Mesenchymal stem cell (in vitro differentiated cells and primary cell): ENCODE data around the gene MOGAT1.

Source experiments
- DNase-seq: peaks from one replicate; pipeline ENCODE4 v3.0.0-alpha.2; 2013
- H2AFZ ChIP-seq: one replicate; pipeline ENCODE4 v1.6.1; 2013; ENCODE audit warnings: low read depth, mild to moderate bottlenecking, control low read depth, inconsistent platforms, low read length, moderate library complexity
- H2AK5ac ChIP-seq: 2 replicates; pipeline ENCODE4 v1.6.1; 2013; ENCODE audit warnings: low read length, moderate library complexity, mild to moderate bottlenecking, inconsistent platforms; ENCODE audit not compliant: severe bottlenecking
- H2BK120ac ChIP-seq: one replicate; pipeline ENCODE4 v1.6.1; 2013; ENCODE audit warnings: low read depth, mild to moderate bottlenecking, inconsistent platforms, low read length, moderate library complexity
- H2BK12ac ChIP-seq, 2 experiments: one replicate each; pipeline ENCODE4 v1.6.1; 2013; ENCODE audit warnings: inconsistent platforms in 2 of 2, low read length in 2 of 2, mild to moderate bottlenecking in 2 of 2, moderate library complexity in 2 of 2, control low read depth in 1 of 2
- H2BK15ac ChIP-seq: one replicate; pipeline ENCODE4 v1.6.1; 2013; ENCODE audit warnings: mild to moderate bottlenecking, low read depth, inconsistent platforms; ENCODE audit not compliant: poor library complexity, severe bottlenecking
- H2BK5ac ChIP-seq: 2 replicates; pipeline ENCODE4 v1.6.1; 2013; ENCODE audit warnings: low read depth, mild to moderate bottlenecking, low read length, control low read depth, inconsistent platforms; ENCODE audit not compliant: poor library complexity, severe bottlenecking
- H3K14ac ChIP-seq, 2 experiments: one replicate each; pipeline ENCODE4 v1.6.1; 2013; ENCODE audit warnings: inconsistent platforms in 2 of 2, low read length in 2 of 2, control low read depth in 1 of 2, mild to moderate bottlenecking in 1 of 2, moderate library complexity in 1 of 2
- H3K18ac ChIP-seq, 2 experiments: one replicate each; pipeline ENCODE4 v1.6.1; 2013; ENCODE audit warnings: inconsistent platforms in 2 of 2, low read length in 2 of 2, control low read depth in 1 of 2, low read depth in 1 of 2, mild to moderate bottlenecking in 1 of 2
- H3K23ac ChIP-seq, 2 experiments: one replicate each; pipeline ENCODE4 v1.6.1; 2013; ENCODE audit warnings: inconsistent platforms in 2 of 2, low read length in 2 of 2, mild to moderate bottlenecking in 2 of 2, moderate library complexity in 2 of 2, control low read depth in 1 of 2
- H3K27ac ChIP-seq: 2 replicates; pipeline ENCODE4 v1.5.1; 2013; ENCODE audit warnings: mild to moderate bottlenecking, moderate library complexity, low read length, control low read depth, inconsistent platforms; ENCODE audit not compliant: poor library complexity, severe bottlenecking
- H3K27me3 ChIP-seq, 2 experiments: 2 replicates each; pipeline versions ENCODE4 v1.6.1 to v1.7.0; 2013; ENCODE audit warnings: low read length in 2 of 2, mild to moderate bottlenecking in 2 of 2, moderate library complexity in 2 of 2, control low read depth in 1 of 2, inconsistent platforms in 1 of 2; ENCODE audit not compliant: control insufficient read depth in 1 of 2, insufficient read depth in 1 of 2
- H3K36me3 ChIP-seq, 2 experiments: 2 replicates each; pipeline versions ENCODE4 v1.6.1 to v1.7.0; 2013; ENCODE audit warnings: low read length in 2 of 2, control low read depth in 1 of 2, inconsistent platforms in 1 of 2, low read depth in 1 of 2, mild to moderate bottlenecking in 1 of 2; ENCODE audit not compliant: insufficient read depth in 2 of 2, control insufficient read depth in 1 of 2
- H3K4ac ChIP-seq, 2 experiments: one replicate each; pipeline ENCODE4 v1.6.1; 2013; ENCODE audit warnings: inconsistent platforms in 2 of 2, low read length in 2 of 2, mild to moderate bottlenecking in 2 of 2, moderate library complexity in 2 of 2, control low read depth in 1 of 2, low read depth in 1 of 2
- H3K4me1 ChIP-seq: 2 replicates; pipeline ENCODE4 v1.6.1; 2013; ENCODE audit warnings: low read depth, low read length, control low read depth; ENCODE audit not compliant: control insufficient read depth, insufficient read depth
- H3K4me2 ChIP-seq: 2 replicates; pipeline ENCODE4 v1.6.1; 2013; ENCODE audit warnings: low read length, mild to moderate bottlenecking, inconsistent platforms; ENCODE audit not compliant: poor library complexity, severe bottlenecking
- H3K4me3 ChIP-seq, 2 experiments: 2 replicates each; pipeline versions ENCODE4 v1.5.1 to v1.7.0; 2013; ENCODE audit warnings: low read length in 2 of 2, mild to moderate bottlenecking in 2 of 2, control low read depth in 1 of 2, low read depth in 1 of 2; ENCODE audit not compliant: insufficient read depth in 1 of 2
- H3K79me1 ChIP-seq: replicated peaks from 2 replicates; pipeline ENCODE4 v1.6.1; 2013; ENCODE audit warnings: mild to moderate bottlenecking, control low read depth, low read length, inconsistent platforms; ENCODE audit not compliant: poor library complexity, severe bottlenecking
- H3K9ac ChIP-seq: 2 replicates; pipeline ENCODE4 v1.7.0; 2013; ENCODE audit warnings: mild to moderate bottlenecking, low read length, moderate library complexity
- H3K9me3 ChIP-seq: 2 replicates; pipeline ENCODE4 v1.7.0; 2013; ENCODE audit warnings: mild to moderate bottlenecking, low read length; ENCODE audit not compliant: control insufficient read depth
- H4K8ac ChIP-seq: one replicate; pipeline ENCODE4 v1.6.1; 2013; ENCODE audit warnings: inconsistent platforms, mild to moderate bottlenecking, low read length, moderate library complexity
- H4K91ac ChIP-seq: one replicate; pipeline ENCODE4 v1.6.1; 2013; ENCODE audit warnings: mild to moderate bottlenecking, low read length, inconsistent platforms
- WGBS: methylation state at CpG from one replicate; pipeline ENCODE4 v1.1.7; 2013; ENCODE audit warnings: mixed read lengths; 5-methylcytosine and 5-hydroxymethylcytosine counted together

MOGAT1 gene

GRCh38 chr2:222708274-222708710 lies 36.8 kb downstream of the MOGAT1 start:
- no peak overlapping the region for H3K4me2 ChIP-seq
- no peak overlapping the region for H3K4me3 ChIP-seq
- H3K9me3 ChIP-seq = no peaks in the 10 kb centered on the region
- H2BK120ac ChIP-seq = no peak overlapping the region
- H4K91ac ChIP-seq = no peak overlapping the region
- H3K4ac ChIP-seq = no peak overlapping the region
- H3K27ac ChIP-seq = no peak overlapping the region
- H3K9ac ChIP-seq = peak overlapping the region; percentile 80
- H2BK12ac ChIP-seq = no peak overlapping the region
- no peaks in the 10 kb centered on the region for H3K27me3 ChIP-seq
- no peak overlapping the region for H2AK5ac ChIP-seq
- no peak overlapping the region for H2BK5ac ChIP-seq
- no peak overlapping the region for H2BK15ac ChIP-seq
- WGBS = 20% methylated on average over 10 of the region's 12 CpGs
- no peaks in the 10 kb centered on the region for H3K79me1 ChIP-seq
- peak; percentile 77 for DNase-seq
- no peak overlapping the region for H3K14ac ChIP-seq
- no peaks in the 10 kb centered on the region for H3K36me3 ChIP-seq
- H3K23ac ChIP-seq = no peak overlapping the region
- H3K4me1 ChIP-seq = peaks cover 9% of the 10 kb centered on the region
- H2AFZ ChIP-seq = no peak overlapping the region
- no peak overlapping the region for H4K8ac ChIP-seq
- no peak overlapping the region for H3K18ac ChIP-seq

GRCh38 chr2:222709191-222709891 lies 37.9 kb downstream of the MOGAT1 start:
- H3K9me3 ChIP-seq = no peaks in the 10 kb centered on the region
- H2BK5ac ChIP-seq = no peak overlapping the region
- peak overlapping the region; percentile 17 for H3K4me2 ChIP-seq
- peak overlapping the region; percentile 80 for H3K9ac ChIP-seq
- H3K27ac ChIP-seq = peak overlapping the region; percentile 88
- H3K14ac ChIP-seq = no peak overlapping the region
- H2AFZ ChIP-seq = peak overlapping the region; percentile 18
- H3K36me3 ChIP-seq = no peaks in the 10 kb centered on the region
- peak overlapping the region; percentile 10 to 14 for H2BK12ac ChIP-seq
- no peaks in the 10 kb centered on the region for H3K27me3 ChIP-seq
- no peak overlapping the region for H3K23ac ChIP-seq
- no peak overlapping the region for H4K8ac ChIP-seq
- H2BK15ac ChIP-seq = no peak overlapping the region
- H3K18ac ChIP-seq = peak overlapping the region in 1 of 2 experiments; percentile 4
- H4K91ac ChIP-seq = peak overlapping the region; percentile 85
- H3K4me3 ChIP-seq = peak overlapping the region in 1 of 2 experiments; percentile 56
- no peaks in the 10 kb centered on the region for H3K79me1 ChIP-seq
- H2BK120ac ChIP-seq = no peak overlapping the region
- peak; percentile 100 for DNase-seq
- no peak overlapping the region for H2AK5ac ChIP-seq
- H3K4ac ChIP-seq = peak overlapping the region in 1 of 2 experiments; percentile 61
- 32% methylated on average over 15 of the region's 16 CpGs for WGBS
- H3K4me1 ChIP-seq = peaks cover 9% of the 10 kb centered on the region

- Histone ChIP-seq H2AK5ac (no peak overlapping the region), H3K27ac (no peak overlapping the region), H3K4me3 (no peak overlapping the region), H3K36me3 (no peaks in the 10 kb centered on the region), H3K9ac (no peak overlapping the region), H3K4me1 (peaks cover 9% of the 10 kb centered on the region), H2BK5ac (no peak overlapping the region), H2AFZ (no peak overlapping the region), H2BK12ac (no peak overlapping the region), H3K9me3 (no peaks in the 10 kb centered on the region), H3K27me3 (no peaks in the 10 kb centered on the region), H3K79me1 (no peaks in the 10 kb centered on the region), H3K4ac (no peak overlapping the region), H2BK15ac (no peak overlapping the region), H4K91ac (no peak overlapping the region), H4K8ac (no peak overlapping the region), H3K23ac (no peak overlapping the region), H3K18ac (no peak overlapping the region), H3K14ac (no peak overlapping the region), H2BK120ac (no peak overlapping the region), H3K4me2 (no peak overlapping the region)
- 100% methylated on average over 3 of the region's 3 CpGs for WGBS
- peak; percentile 24 for DNase-seq
These were observed 39.3 kb downstream of the MOGAT1 start for GRCh38 chr2:222710736-222711135.

GRCh38 chr2:222711315-222711940 lies 40.0 kb downstream of the MOGAT1 start:
- Histone ChIP-seq H3K27me3 (no peaks in the 10 kb centered on the region), H2BK15ac (no peak overlapping the region), H3K23ac (no peak overlapping the region), H3K4me3 (no peak overlapping the region), H2BK120ac (peak overlapping the region; percentile 73), H3K9me3 (no peaks in the 10 kb centered on the region), H4K91ac (peak overlapping the region; percentile 39), H2AFZ (no peak overlapping the region), H3K27ac (no peak overlapping the region), H2AK5ac (peak overlapping the region; percentile 31), H2BK12ac (peak overlapping the region in 1 of 2 experiments; percentile 37), H2BK5ac (no peak overlapping the region), H3K9ac (no peak overlapping the region), H3K14ac (no peak overlapping the region), H3K4ac (no peak overlapping the region), H3K4me1 (peaks cover 9% of the 10 kb centered on the region), H3K79me1 (no peaks in the 10 kb centered on the region), H3K36me3 (no peaks in the 10 kb centered on the region), H4K8ac (no peak overlapping the region), H3K4me2 (no peak overlapping the region), H3K18ac (no peak overlapping the region)
- WGBS = 94% methylated on average over 10 of the region's 10 CpGs
- no peak for DNase-seq
